ENCODE measurements around the gene BLTP3A.
"Not testable (repeated sequence)": the region's sequence is repeated elsewhere in the genome, so short reads cannot be mapped to it uniquely, and the experiment has no call there.

The BLTP3A gene, protein sequence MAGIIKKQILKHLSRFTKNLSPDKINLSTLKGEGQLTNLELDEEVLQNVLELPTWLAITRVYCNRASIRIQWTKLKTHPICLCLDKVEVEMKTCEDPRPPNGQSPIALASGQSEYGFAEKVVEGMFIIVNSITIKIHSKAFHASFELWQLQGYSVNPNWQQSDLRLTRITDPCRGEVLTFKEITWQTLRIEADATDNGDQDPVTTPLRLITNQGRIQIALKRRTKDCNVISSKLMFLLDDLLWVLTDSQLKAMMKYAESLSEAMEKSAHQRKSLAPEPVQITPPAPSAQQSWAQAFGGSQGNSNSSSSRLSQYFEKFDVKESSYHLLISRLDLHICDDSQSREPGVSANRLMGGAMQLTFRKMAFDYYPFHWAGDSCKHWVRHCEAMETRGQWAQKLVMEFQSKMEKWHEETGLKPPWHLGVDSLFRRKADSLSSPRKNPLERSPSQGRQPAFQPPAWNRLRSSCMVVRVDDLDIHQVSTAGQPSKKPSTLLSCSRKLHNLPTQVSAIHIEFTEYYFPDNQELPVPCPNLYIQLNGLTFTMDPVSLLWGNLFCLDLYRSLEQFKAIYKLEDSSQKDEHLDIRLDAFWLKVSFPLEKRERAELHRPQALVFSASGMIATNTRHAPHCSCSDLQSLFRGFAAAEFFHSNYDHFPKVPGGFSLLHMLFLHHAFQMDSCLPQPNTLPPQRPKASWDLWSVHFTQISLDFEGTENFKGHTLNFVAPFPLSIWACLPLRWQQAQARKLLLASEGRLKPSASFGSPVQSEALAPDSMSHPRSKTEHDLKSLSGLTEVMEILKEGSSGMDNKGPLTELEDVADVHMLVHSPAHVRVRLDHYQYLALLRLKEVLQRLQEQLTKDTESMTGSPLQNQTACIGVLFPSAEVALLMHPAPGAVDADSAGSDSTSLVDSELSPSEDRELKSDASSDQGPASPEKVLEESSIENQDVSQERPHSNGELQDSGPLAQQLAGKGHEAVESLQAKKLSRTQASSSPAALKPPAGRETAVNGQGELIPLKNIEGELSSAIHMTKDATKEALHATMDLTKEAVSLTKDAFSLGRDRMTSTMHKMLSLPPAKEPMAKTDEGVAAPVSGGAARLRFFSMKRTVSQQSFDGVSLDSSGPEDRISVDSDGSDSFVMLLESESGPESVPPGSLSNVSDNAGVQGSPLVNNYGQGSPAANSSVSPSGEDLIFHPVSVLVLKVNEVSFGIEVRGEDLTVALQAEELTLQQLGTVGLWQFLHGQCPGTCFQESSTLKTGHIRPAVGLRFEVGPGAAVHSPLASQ (N-terminal part only)

DNA sequence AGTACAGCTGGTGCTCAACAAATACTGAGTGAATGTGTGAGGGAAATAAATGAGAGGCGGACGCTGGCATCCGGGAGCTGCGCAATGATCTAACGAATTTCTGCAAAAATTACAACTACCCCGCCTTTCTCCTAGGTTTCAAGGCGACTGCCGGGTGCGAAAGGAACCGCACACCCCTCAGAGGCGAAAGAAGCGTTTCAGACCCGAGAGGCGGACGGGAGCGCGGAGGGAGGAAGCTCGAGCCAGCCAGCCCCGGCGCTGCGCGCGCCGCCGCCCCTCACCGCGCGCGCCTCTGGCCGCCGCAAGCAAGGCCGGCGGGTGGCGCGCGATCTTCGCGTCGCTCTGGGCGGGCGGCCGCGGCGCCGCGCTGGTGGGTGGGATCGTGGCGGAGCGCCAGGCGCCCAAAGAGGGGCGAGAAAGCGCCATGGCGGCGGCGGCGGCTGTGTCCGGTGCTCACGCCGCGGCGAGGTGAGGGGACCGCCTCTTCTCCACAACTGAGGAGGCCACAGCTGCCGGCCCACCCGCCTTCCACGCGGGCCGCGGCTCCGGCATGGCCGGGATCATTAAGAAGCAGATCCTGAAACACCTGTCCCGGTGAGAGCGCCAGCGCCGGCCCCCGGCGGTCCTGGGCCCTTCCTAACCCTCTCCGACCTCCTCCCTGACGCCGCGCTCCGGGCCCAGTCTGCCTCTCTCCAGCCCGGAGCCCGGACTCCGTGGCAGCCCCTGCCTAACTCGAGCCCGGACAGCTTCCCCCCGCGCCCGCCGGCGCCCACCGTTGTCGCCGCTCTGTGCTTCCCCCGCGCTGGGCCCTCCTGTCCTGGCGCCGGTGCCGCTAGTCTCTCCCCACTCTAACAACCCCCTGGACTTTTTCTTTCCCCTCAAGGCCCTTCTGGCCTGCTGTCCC is at the start of gene BLTP3A:
Gene BLTP3A (plus strand): TSS at position 383 of the 904 bp plus-strand sequence. CDS start 168 bp downstream, at position 551.
- peak in 1 of 2 experiments; percentile 21 for DNase-seq (ENCODE audit: low read depth in 2 of 2)

GRCh38 chr6:34742094-34742493 is 49.8 kb upstream of the BLTP3A start:
- no peak for DNase-seq (ENCODE audit: low read depth in 2 of 2)

DNA sequence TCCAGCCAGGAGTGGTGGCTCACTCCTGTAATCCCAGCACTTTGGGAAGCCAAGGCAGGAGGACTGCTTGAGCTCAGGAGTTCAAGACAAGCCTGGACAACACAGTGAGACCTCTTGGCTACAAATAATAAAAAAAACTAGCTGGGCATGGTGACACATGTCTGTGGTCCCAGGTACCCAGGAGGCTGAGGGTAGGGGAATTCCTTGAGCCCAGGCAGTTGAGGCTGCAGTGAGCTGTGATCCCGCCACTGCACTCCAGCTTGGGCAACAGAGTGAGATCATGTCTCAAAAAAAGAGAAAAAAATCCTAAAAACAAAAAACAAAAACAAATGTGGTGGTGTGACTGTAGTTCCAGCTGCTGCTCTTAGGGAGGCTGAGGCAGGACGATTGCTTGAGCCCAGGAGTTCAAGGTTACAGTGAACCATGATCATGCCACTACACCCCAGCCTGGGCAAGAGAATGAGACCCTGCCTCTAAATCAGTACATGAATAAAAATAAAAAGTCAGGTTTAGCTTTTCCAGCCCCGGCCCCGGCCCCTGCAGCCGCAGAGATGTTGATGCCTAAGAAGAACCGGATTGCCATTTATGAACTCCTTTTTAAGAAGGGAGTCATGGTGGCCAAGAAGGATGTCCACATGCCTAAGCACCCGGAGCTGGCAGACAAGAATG is 48.1 kb upstream of the BLTP3A start:
- no peak for DNase-seq (ENCODE audit: low read depth in 2 of 2)

DNA sequence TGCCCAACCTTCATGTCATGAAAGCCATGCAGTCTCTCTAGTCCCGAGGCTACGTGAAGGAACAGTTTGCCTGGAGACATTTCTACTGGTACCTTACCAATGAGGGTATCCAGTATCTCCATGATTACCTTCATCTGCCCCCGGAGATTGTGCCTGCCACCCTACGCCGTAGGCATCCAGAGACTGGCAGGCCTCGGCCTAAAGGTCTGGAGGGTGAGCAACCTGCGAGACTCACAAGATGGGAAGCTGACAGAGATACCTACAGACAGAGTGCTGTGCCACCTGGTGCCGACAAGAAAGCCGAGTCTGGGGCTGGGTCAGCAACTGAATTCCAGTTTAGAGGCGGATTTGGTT is 47.6 kb upstream of the BLTP3A start:
- DNase-seq (ENCODE audit: low read depth in 2 of 2), result not testable (repeated sequence)

GRCh38 chr6:34745277-34746103 is 46.4 kb upstream of the BLTP3A start:
- no peak for DNase-seq (ENCODE audit: low read depth in 2 of 2)

DNA sequence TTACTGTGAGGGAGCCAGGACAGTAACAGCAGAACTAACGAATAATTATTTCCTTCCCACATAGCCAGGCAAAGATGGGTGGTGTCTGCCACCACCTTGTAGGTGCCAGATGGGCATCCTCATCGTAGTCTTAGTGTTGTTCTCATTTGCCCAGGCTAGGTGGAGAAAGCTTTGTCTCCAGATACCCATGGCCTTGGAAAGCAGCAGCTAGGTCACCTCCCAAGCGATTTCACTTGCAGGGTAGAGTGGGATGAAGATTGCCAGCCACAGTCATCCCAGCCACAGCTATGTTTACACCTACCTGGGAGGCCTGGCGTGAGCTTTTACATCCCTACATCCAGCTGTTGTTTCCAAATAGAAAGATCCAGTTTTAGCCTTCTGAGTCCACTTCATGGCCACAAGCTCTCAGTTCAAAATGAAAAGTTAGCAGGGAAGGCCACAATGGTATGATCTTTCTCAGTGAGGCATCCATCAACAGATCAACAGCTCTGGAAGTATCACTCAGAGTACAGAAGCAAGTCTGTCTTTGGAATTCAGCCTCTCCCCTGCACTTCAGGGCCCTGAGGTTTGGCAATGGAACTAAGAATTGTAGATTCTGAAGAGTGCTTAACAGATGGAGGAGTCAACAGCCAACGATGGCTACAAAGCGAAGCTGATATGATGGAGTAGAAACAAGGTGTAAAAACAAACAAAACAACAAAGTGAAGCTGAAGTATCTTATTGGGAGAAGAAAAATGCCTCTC is 45.6 kb upstream of the BLTP3A start:
- no peak for DNase-seq (ENCODE audit: low read depth in 2 of 2)

DNA sequence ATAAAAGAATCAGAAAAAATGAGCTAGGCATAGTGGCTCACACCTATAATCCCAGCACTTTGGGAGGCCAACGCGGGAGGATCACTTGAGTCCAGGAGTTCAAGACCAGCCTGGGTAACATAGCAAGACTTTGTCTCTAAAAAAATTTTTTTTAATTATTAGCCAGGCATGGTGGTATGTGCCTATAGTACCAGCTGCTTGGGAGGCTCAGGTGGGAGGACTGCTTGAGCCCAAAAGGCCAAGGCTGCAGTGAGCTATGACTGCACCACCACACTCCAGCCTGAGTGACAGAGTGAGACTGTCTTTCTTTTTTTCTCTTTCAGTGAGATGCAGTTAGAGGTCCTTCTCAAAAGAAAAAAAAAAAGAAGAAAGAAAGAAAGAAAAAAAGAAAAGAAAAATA is 43.1 kb upstream of the BLTP3A start:
- DNase-seq (ENCODE audit: low read depth in 2 of 2), result no peak

GRCh38 chr6:34756513-34756856 is 35.4 kb upstream of the BLTP3A start:
- DNase-seq (ENCODE audit: low read depth in 2 of 2), result not testable (repeated sequence)

DNA sequence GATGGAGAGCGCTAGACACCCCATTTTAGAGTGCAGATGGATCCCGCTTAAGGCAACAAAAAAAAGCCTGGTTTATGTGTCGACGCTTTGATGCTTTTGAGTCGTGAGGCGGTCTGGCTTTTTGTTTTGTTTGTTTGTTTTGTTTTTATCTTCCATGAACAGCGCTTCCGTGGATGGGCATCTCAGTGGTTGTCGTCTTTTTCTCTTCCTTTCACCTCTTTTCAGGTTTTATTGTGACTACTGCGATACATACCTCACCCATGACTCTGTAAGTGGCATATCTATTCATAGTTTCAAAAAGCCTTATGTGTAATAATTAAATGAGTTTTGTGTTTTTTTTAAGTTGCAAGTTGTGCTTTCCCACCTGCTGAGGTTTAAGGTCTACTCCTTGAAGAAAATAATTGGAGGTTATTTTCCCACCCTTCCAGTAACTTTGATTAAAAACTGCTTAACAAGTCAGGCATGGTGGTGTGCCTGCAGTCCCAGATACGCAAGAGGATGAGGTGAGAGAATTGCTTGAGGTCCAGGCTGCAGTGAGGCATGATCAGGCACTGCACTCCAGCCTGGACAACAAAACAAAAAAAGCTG is 34.1 kb upstream of the BLTP3A start:
- DNase-seq (ENCODE audit: low read depth in 2 of 2), result no peak

DNA sequence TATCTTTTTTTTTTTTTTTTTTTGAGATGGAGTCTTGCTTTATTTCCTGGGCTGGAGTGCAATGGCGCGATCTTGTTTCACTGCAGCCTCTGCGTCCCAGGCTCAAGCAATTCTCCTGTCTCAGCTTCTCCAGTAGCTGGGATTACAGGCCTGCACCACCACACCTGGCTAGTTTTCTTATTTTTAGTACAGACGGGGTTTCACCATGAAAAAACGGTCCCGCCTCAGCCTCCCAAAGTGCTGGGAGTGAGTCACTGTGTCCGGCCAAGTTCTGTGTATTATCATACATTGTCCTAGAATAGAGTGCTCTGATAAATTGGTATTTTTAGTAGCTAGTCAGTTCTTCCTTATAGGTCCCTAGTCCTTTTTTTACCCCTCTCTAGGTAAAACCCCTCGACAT is 31.8 kb upstream of the BLTP3A start:
- DNase-seq (ENCODE audit: low read depth in 2 of 2), result no peak

- not testable (repeated sequence) for DNase-seq (ENCODE audit: low read depth in 2 of 2)
These were observed 30.2 kb upstream of the BLTP3A start for GRCh38 chr6:34761681-34762080.

GRCh38 chr6:34768148-34768547 is 23.7 kb upstream of the BLTP3A start:
- DNase-seq (ENCODE audit: low read depth in 2 of 2), result no peak

DNA sequence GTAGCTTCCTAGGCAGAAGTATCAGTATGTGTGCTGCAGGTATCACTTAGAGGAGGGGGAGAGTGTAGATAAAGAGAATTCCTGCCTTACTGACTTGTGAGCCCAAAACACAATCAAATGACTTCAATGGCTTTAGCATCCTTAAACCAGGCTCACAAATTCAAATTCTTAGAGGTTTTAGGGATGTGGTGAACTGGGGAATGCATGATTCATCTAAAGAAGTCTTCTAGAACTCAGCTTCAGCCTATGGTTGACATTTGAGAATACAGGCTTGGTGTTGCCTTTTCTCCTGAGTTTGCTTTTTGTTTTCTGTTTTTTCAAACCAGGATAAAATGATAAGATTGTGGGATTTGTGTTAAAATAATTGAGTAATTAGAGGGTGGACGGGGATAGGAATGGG is 20.2 kb upstream of the BLTP3A start:
- DNase-seq (ENCODE audit: low read depth in 2 of 2), result peak; percentile 32 to 38

DNA sequence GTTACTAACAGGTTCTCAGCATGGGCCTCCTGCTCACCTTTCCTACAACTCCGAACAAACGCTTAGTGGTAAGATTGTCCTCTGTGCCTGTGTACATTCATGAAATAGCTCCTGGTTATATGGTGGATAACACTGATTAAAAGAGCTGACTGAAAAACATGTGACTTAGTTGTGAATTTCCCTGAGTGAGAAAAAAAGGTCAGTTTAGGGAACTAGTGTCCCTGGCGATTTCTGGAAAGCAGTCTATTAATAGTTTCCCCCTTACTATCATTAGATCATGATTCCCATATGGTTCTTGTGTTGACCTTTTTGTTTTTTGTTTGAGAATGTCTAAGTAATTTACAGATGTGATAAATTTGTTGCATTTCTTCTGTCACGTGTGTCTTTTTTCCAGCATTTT is 18.9 kb upstream of the BLTP3A start:
- no peak for DNase-seq (ENCODE audit: low read depth in 2 of 2)

- DNase-seq (ENCODE audit: low read depth in 2 of 2), result no peak
These were observed 18.0 kb upstream of the BLTP3A start for GRCh38 chr6:34773916-34774315.

GRCh38 chr6:34774967-34775366 is 16.9 kb upstream of the BLTP3A start:
- DNase-seq (ENCODE audit: low read depth in 2 of 2), result no peak

GRCh38 chr6:34785375-34785774 is 6.5 kb upstream of the BLTP3A start:
- DNase-seq (ENCODE audit: low read depth in 2 of 2), result not testable (repeated sequence)

- DNase-seq (ENCODE audit: low read depth in 2 of 2), result not testable (repeated sequence)
These were observed 4.7 kb upstream of the BLTP3A start for GRCh38 chr6:34787152-34787551.

Data from fibroblast of skin of left biceps (primary cell).